GM23248 (cell line): ENCODE measurements around the gene RNPEP.

Experiments used
- EZH2 ChIP-seq: fragments of 200-600 bp; sonication (generic); IDR thresholded peaks from 2 replicates; pipeline ENCODE4 v1.6.1; 2018; ENCODE audit warnings: antibody characterized with exemption, mild to moderate bottlenecking; ENCODE audit not compliant: insufficient read depth, poor library complexity, severe bottlenecking
- EZH2phosphoT487 ChIP-seq: fragments of 200-600 bp; sonication (generic); IDR thresholded peaks from 2 replicates; pipeline ENCODE4 v1.6.1; 2018; ENCODE audit warnings: antibody characterized with exemption, moderate library complexity, mild to moderate bottlenecking, low read depth; ENCODE audit not compliant: insufficient read depth

DNA sequence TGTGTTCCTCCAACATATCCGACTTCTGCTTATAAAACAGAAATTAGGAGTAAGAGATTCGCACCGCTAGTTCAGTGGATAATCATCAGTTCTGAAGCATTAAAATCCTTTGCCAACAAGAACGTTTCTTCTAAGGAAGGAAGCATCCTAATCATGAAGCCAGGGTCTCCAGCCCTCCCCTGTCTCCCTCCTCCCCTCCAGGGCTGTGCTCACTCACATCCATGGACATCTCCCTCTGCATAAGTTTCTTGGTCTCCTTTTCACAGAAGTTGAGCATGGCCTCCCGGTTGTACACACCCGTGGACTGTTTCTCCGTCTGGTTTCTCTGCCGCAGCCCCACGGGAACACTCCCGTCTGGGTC, 36.6 kb upstream of the RNPEP start:
- no peak for TF ChIP-seq EZH2
- TF ChIP-seq EZH2phosphoT487, result no peak
